D721Med (cell line): ENCODE measurements around the gene RPL6.
"Not testable (repeated sequence)": the region's sequence is repeated elsewhere in the genome, so short reads cannot be mapped to it uniquely, and the experiment has no call there.

Source experiments
- DNase-seq: peaks from one replicate; pipeline ENCODE4 v3.0.0; 2011; ENCODE audit warnings: low spot score; ENCODE audit not compliant: insufficient read length
- FAIRE-seq: peaks from 2 replicates; lab custom pipeline; 2011; peaks lifted over from hg19 to GRCh38; lab: Jason Lieb, UNC
- CTCF ChIP-seq: IDR thresholded peaks from 2 replicates; pipeline ENCODE4 v1.5.1; 2012; ENCODE audit warnings: mild to moderate bottlenecking, control low read depth; ENCODE audit not compliant: insufficient read depth; ENCODE audit errors: missing control alignments

RPL6 gene

GRCh38 chr12:112406519-112407488 lies 2.6 kb downstream of the RPL6 start:
- no peak for TF ChIP-seq CTCF
- no peak for DNase-seq
- FAIRE-seq = no peak

- no peak for TF ChIP-seq CTCF
- FAIRE-seq = no peak
- no peak for DNase-seq
These were observed 7.4 kb downstream of the RPL6 start for GRCh38 chr12:112401903-112402498.

GRCh38 chr12:112401054-112401453 lies 8.4 kb downstream of the RPL6 start:
- DNase-seq = no peak
- TF ChIP-seq CTCF = no peak
- no peak for FAIRE-seq

- TF ChIP-seq CTCF = no peak
- FAIRE-seq (no peak), DNase-seq (no peak)
These were observed 16.1 kb downstream of the RPL6 start for GRCh38 chr12:112393328-112393727.

GRCh38 chr12:112389922-112390654 lies 19.3 kb downstream of the RPL6 start:
- not testable (repeated sequence) for FAIRE-seq, DNase-seq

- FAIRE-seq = no peak
- DNase-seq = no peak
- no peak for TF ChIP-seq CTCF
These were observed 20.2 kb downstream of the RPL6 start for GRCh38 chr12:112389228-112389627.

- no peak for DNase-seq
- FAIRE-seq = no peak
- no peak for TF ChIP-seq CTCF
These were observed 22.7 kb downstream of the RPL6 start for GRCh38 chr12:112386726-112387125.
